ENCODE measurements around the gene IL1A.
"Not testable (repeated sequence)": the region's sequence is repeated elsewhere in the genome, so short reads cannot be mapped to it uniquely, and the experiment has no call there.

Gene IL1A

GRCh38 chr2:112784199-112785189 lies at the start of gene IL1A:
Gene IL1A, minus strand, starts transcription at chr2:112784493. Its CDS starts 723 bp downstream, at chr2:112783770.
- no peak for DNase-seq (ENCODE audit: low read depth)

GRCh38 chr2:112833976-112834375 lies 49.7 kb upstream of the IL1A start:
- no peak for DNase-seq (ENCODE audit: low read depth)

GRCh38 chr2:112833639-112833931 lies 49.3 kb upstream of the IL1A start:
- DNase-seq (ENCODE audit: low read depth) = not testable (repeated sequence)

GRCh38 chr2:112832841-112833638 lies 48.7 kb upstream of the IL1A start:
- no peak for DNase-seq (ENCODE audit: low read depth)

- no peak for DNase-seq (ENCODE audit: low read depth)
These were observed 47.9 kb upstream of the IL1A start for GRCh38 chr2:112831946-112832840.

GRCh38 chr2:112831513-112831845 lies 47.2 kb upstream of the IL1A start:
- DNase-seq (ENCODE audit: low read depth) = no peak

GRCh38 chr2:112830682-112831512 lies 46.6 kb upstream of the IL1A start:
- DNase-seq (ENCODE audit: low read depth) = no peak

GRCh38 chr2:112829961-112830681 lies 45.8 kb upstream of the IL1A start:
- no peak for DNase-seq (ENCODE audit: low read depth)

GRCh38 chr2:112829101-112829960 lies 45.0 kb upstream of the IL1A start:
- DNase-seq (ENCODE audit: low read depth) = no peak

GRCh38 chr2:112828251-112828691 lies 44.0 kb upstream of the IL1A start:
- DNase-seq (ENCODE audit: low read depth) = no peak

GRCh38 chr2:112827604-112828185 lies 43.4 kb upstream of the IL1A start:
- DNase-seq (ENCODE audit: low read depth) = no peak

GRCh38 chr2:112827009-112827408 lies 42.7 kb upstream of the IL1A start:
- DNase-seq (ENCODE audit: low read depth) = no peak

- DNase-seq (ENCODE audit: low read depth) = no peak
These were observed 41.4 kb upstream of the IL1A start for GRCh38 chr2:112825706-112826105.

GRCh38 chr2:112824694-112825085 lies 40.4 kb upstream of the IL1A start:
- no peak for DNase-seq (ENCODE audit: low read depth)

GRCh38 chr2:112821682-112822081 lies 37.4 kb upstream of the IL1A start:
- no peak for DNase-seq (ENCODE audit: low read depth)

- DNase-seq (ENCODE audit: low read depth) = no peak
These were observed 36.8 kb upstream of the IL1A start for GRCh38 chr2:112821142-112821541.

GRCh38 chr2:112820343-112820742 lies 36.0 kb upstream of the IL1A start:
- no peak for DNase-seq (ENCODE audit: low read depth)

- DNase-seq (ENCODE audit: low read depth) = no peak
These were observed 34.8 kb upstream of the IL1A start for GRCh38 chr2:112819081-112819480.
